ENCODE data around the gene SCFD2.

Gene SCFD2

GRCh38 chr4:52956691-52957090 lies 409.2 kb downstream of the SCFD2 start:
- DNase-seq (ENCODE audit: low read depth) = peak; percentile 67
- H3K4me3 ChIP-seq (ENCODE audit: low read length) = no peak overlapping the region
- no peak for TF ChIP-seq CTCF (conservative IDR thresholded peaks at IDR 0.05; ENCODE audit: low read length)

- no peak overlapping the region for H3K4me3 ChIP-seq (ENCODE audit: low read length)
- TF ChIP-seq CTCF (conservative IDR thresholded peaks at IDR 0.05; ENCODE audit: low read length) = no peak
Measured at GRCh38 chr4:52954560-52955170, 411.2 kb downstream of the SCFD2 start.

GRCh38 chr4:52952540-52952939 lies 413.3 kb downstream of the SCFD2 start:
- no peak overlapping the region for H3K4me3 ChIP-seq (ENCODE audit: low read length)
- TF ChIP-seq CTCF (conservative IDR thresholded peaks at IDR 0.05; ENCODE audit: low read length) = no peak
- DNase-seq (ENCODE audit: low read depth) = no peak

More at GRCh38 chr4:52954560-52955170, 411.2 kb downstream of the SCFD2 start:
- DNase-seq (ENCODE audit: low read depth) = no peak

- TF ChIP-seq CTCF (conservative IDR thresholded peaks at IDR 0.05; ENCODE audit: low read length) = no peak
- no peak overlapping the region for H3K4me3 ChIP-seq (ENCODE audit: low read length)
- no peak for DNase-seq (ENCODE audit: low read depth)
Measured at GRCh38 chr4:52951016-52951415, 414.8 kb downstream of the SCFD2 start.

- no peak overlapping the region for H3K4me3 ChIP-seq (ENCODE audit: low read length)
- no peak for DNase-seq (ENCODE audit: low read depth)
- no peak for TF ChIP-seq CTCF (conservative IDR thresholded peaks at IDR 0.05; ENCODE audit: low read length)
Measured at GRCh38 chr4:52950226-52950625, 415.6 kb downstream of the SCFD2 start.

- H3K4me3 ChIP-seq (ENCODE audit: low read length) = no peak overlapping the region
- no peak for TF ChIP-seq CTCF (conservative IDR thresholded peaks at IDR 0.05; ENCODE audit: low read length)
- no peak for DNase-seq (ENCODE audit: low read depth)
Measured at GRCh38 chr4:52949336-52949735, 416.5 kb downstream of the SCFD2 start.

GRCh38 chr4:52948057-52948423 lies 417.8 kb downstream of the SCFD2 start:
- no peak overlapping the region for H3K4me3 ChIP-seq (ENCODE audit: low read length)
- DNase-seq (ENCODE audit: low read depth) = no peak
- no peak for TF ChIP-seq CTCF (conservative IDR thresholded peaks at IDR 0.05; ENCODE audit: low read length)

Measured in AG10803 (cell line).